ENCODE measurements around the gene NPAS4.

GRCh38 chr11:66407651-66408050 is 13.2 kb upstream of the NPAS4 start:
- no peak for TF ChIP-seq TRIM24 (IDR thresholded peaks at IDR 0.05)
- TF ChIP-seq SIN3A (IDR thresholded peaks at IDR 0.05; ENCODE audit: borderline replicate concordance in 2 of 2, control insufficient read depth in 1 of 2, low read depth in 2 of 2, low read length in 2 of 2) = no peak
- no peak for TF ChIP-seq MAX (CRISPR knock-in tag; IDR thresholded peaks at IDR 0.05)
- no peak for TF ChIP-seq CTCF (IDR thresholded peaks at IDR 0.05 in 2 of 3, conservative IDR thresholded peaks at IDR 0.05 in 1 of 3; ENCODE audit: insufficient read depth in 2 of 3, low read depth in 1 of 3, low read length in 3 of 3)
- TF ChIP-seq ZNF354B (CRISPR knock-in tag; IDR thresholded peaks at IDR 0.05) = no peak
- TF ChIP-seq NCOA6 (IDR thresholded peaks at IDR 0.05) = no peak
- no peak for TF ChIP-seq JUN (IDR thresholded peaks at IDR 0.05; ENCODE audit: borderline replicate concordance, low read depth, low read length)
- no peak for TF ChIP-seq JUN (CRISPR knock-in tag; IDR thresholded peaks at IDR 0.05; ENCODE audit: borderline replicate concordance)
- TF ChIP-seq CREB1 (IDR thresholded peaks at IDR 0.05) = no peak
- no peak for TF ChIP-seq CREB1 (CRISPR knock-in tag; IDR thresholded peaks at IDR 0.05)
- no peak for TF ChIP-seq POLR2A (conservative IDR thresholded peaks at IDR 0.05)
